IPS DF 6.9 (cell line): ENCODE results near the gene KCNT1.

Experiments
- DNase-seq: peaks from one replicate; pipeline ENCODE4 v3.0.0-alpha.2; 2013; ENCODE audit warnings: low read depth, low spot score
- H3K27ac ChIP-seq: one replicate; pipeline ENCODE4 v1.5.1; 2013; ENCODE audit warnings: low read length, control low read depth
- H3K27me3 ChIP-seq: 2 replicates; pipeline ENCODE4 v1.6.1; 2013; ENCODE audit warnings: mild to moderate bottlenecking, low read length; ENCODE audit not compliant: control insufficient read depth, insufficient read depth
- H3K36me3 ChIP-seq: 2 replicates; pipeline ENCODE4 v1.6.1; 2013; ENCODE audit warnings: low read length; ENCODE audit not compliant: control insufficient read depth, insufficient read depth
- H3K4me1 ChIP-seq: 2 replicates; pipeline ENCODE4 v1.6.1; 2013; ENCODE audit warnings: low read length; ENCODE audit not compliant: control insufficient read depth, insufficient read depth
- H3K4me3 ChIP-seq: 2 replicates; pipeline ENCODE4 v1.5.1; 2013; ENCODE audit warnings: mild to moderate bottlenecking, low read length
- H3K9me3 ChIP-seq: 2 replicates; pipeline ENCODE4 v1.6.1; 2013; ENCODE audit warnings: low read length, inconsistent platforms; ENCODE audit not compliant: control insufficient read depth, insufficient read depth
- WGBS: extraction: QIAGEN DNeasy Blood & Tissue Kit; methylation state at CpG from one replicate; pipeline ENCODE4 v1.1.7; 2013; ENCODE audit warnings: mixed read lengths, missing lambda C conversion rate; ENCODE audit not compliant: insufficient read length, insufficient coverage; 5-methylcytosine and 5-hydroxymethylcytosine counted together

KCNT1 gene

DNA sequence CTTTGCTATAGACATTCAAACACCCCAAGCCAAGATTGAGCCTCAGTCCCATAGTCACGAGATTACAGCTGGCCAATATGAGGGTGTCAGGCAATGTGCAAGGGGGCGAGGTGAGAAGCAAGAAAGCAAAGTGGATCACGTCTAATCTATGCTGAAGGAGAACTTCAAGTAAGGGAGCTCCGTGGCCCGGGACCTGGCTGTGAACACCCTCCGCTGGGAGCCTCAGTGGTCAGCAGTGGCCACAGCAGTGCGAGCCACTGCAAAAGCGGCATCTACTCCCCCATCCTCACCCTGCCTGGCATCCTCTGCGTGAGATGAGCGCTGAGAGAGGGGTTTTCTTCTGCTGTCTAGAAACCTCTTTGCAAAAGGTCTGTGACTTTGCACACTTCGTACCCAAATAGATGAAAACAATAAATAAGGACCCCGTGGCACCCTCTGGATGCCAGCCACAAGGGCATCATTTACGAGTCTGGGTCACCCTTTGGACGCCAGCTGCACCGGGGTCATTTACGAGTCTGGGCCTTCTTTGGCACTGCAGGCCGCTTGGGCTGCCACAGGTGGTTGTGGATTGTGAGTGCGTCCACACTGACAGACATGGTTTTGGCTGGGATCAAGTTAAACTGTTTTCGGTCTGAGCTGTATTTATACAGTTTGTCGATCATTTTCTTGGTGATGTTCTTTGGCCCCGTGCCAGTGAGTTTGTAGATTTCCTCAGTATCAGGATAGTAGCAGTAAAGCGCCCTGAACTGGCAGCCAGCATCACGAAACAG, 109.0 kb downstream of the KCNT1 start:
- Histone ChIP-seq H3K4me1 (no peaks in the 10 kb centered on the region), H3K4me3 (no peak overlapping the region), H3K36me3 (peaks cover 23% of the 10 kb centered on the region), H3K9me3 (no peaks in the 10 kb centered on the region), H3K27ac (no peak overlapping the region), H3K27me3 (no peaks in the 10 kb centered on the region)
- DNase-seq = no peak
- no CpG with 5 or more reads among the region's 23 CpGs for WGBS

GRCh38 chr9:135811801-135812200, 109.8 kb downstream of the KCNT1 start:
- no peak overlapping the region for H3K4me3 ChIP-seq
- WGBS = no CpG with 5 or more reads among the region's 11 CpGs
- H3K27ac ChIP-seq = no peak overlapping the region
- H3K4me1 ChIP-seq = no peaks in the 10 kb centered on the region
- peaks cover 30% of the 10 kb centered on the region for H3K36me3 ChIP-seq
- DNase-seq = no peak
- H3K9me3 ChIP-seq = no peaks in the 10 kb centered on the region
- H3K27me3 ChIP-seq = no peaks in the 10 kb centered on the region

- Histone ChIP-seq H3K4me3 (no peak overlapping the region), H3K4me1 (no peaks in the 10 kb centered on the region), H3K9me3 (no peaks in the 10 kb centered on the region), H3K27ac (no peak overlapping the region), H3K27me3 (no peaks in the 10 kb centered on the region), H3K36me3 (peaks cover 40% of the 10 kb centered on the region)
- no peak for DNase-seq
- no CpG with 5 or more reads among the region's 13 CpGs for WGBS
Observed at GRCh38 chr9:135812961-135813360, 111.0 kb downstream of the KCNT1 start.

DNA sequence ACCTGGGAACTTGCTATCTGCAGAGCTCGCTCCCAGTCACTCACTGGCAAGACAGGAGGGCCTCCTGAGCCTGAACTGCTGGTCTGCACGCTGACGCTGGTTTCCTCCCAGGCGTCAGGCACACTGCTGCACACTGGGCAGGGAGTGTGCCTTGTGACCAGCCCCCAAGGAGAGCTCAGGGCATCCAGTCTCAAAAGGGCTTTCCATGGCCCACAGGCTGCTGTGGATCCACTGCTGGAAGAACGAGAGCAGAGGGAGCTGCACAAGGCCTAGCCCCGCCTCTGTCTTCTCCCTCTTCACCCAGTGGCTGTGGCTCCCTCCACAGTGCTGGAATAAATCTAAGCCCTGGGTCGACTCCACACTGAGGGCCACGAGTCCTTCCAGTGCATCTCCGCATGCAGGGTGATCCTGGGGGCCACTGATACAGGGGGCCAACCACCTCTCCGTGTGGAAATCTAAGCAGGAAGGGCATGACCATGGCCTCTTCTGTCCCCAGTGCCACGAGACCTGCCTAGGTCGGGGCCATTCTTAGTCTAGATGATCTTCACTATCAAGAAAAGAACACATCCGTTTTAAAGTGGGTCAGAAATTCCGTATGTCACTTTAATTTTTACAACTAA, 111.8 kb downstream of the KCNT1 start:
- WGBS = no CpG with 5 or more reads among the region's 14 CpGs
- Histone ChIP-seq H3K36me3 (peaks cover 48% of the 10 kb centered on the region), H3K27me3 (no peaks in the 10 kb centered on the region), H3K4me1 (no peaks in the 10 kb centered on the region), H3K4me3 (no peak overlapping the region), H3K27ac (no peak overlapping the region), H3K9me3 (no peaks in the 10 kb centered on the region)
- DNase-seq = no peak

GRCh38 chr9:135814421-135815095, 112.6 kb downstream of the KCNT1 start:
- no CpG with 5 or more reads among the region's 12 CpGs for WGBS
- H3K27ac ChIP-seq = no peak overlapping the region
- no peaks in the 10 kb centered on the region for H3K27me3 ChIP-seq
- peaks cover 51% of the 10 kb centered on the region for H3K36me3 ChIP-seq
- H3K9me3 ChIP-seq = no peaks in the 10 kb centered on the region
- no peaks in the 10 kb centered on the region for H3K4me1 ChIP-seq
- H3K4me3 ChIP-seq = no peak overlapping the region
- DNase-seq = no peak

DNA sequence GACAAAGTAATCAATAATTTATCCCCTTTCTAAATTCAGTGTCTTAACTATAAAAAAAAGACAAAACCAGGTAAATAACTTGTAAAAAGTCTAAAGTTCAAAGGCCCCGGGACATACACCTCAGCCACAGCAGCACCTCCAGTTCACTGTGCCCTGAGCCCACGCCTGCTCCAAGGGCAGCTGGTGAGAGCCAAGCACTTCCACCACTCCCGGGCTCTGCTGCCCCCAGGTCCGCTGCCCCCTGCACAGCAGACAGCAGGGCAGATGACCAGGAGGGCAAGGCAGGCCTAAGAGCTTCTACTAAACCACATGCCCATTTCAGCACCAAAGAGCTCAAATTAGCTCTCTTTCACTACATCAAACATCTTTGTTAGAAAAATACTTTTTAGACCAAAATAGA, 113.4 kb downstream of the KCNT1 start:
- H3K9me3 ChIP-seq = no peaks in the 10 kb centered on the region
- H3K36me3 ChIP-seq = peaks cover 51% of the 10 kb centered on the region
- no peaks in the 10 kb centered on the region for H3K4me1 ChIP-seq
- WGBS = no CpG with 5 or more reads among the region's 4 CpGs
- no peak overlapping the region for H3K4me3 ChIP-seq
- no peak for DNase-seq
- no peak overlapping the region for H3K27ac ChIP-seq
- H3K27me3 ChIP-seq = no peaks in the 10 kb centered on the region

DNA sequence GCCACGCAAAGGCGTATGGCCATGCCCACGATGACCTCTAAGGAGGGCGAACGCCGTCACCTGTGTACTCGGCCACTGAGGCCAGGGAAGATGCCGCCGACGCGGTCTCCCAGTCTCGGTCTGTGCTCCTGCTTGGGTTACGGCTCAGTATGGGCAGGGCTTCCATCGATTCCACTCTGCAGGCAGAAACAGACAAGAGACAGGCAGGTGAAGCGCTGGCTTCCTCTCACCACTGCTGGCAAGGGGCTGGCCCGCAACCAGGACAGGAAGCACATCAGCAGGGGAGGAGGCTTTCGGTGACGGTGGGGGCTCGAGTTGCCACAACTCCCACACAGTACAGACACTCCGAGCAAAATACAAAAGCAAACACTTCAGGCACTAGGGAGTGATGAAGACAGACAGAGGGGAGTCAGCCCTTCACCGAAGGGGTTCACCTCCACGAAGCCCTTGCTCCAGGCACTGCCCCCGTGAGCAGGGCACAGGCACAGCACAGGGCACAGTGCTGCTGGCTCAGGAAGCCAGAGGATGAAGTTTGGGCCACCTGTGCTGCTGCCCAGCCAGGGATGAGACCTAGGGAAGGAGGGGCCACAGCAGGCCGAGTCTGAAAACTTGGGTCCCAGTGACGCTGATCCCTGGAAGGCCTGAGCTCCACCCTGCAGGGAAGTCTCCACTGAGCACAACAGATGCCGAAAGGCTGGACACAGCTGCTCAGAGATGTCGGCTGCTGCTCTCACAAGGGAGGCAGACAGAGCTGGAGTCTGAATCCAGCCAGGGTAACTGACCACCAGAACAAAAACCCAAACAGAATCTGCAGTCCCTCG, 114.1 kb downstream of the KCNT1 start:
- H3K4me1 ChIP-seq = no peaks in the 10 kb centered on the region
- H3K27me3 ChIP-seq = no peaks in the 10 kb centered on the region
- no peak for DNase-seq
- H3K9me3 ChIP-seq = no peaks in the 10 kb centered on the region
- peaks cover 54% of the 10 kb centered on the region for H3K36me3 ChIP-seq
- no CpG with 5 or more reads among the region's 28 CpGs for WGBS
- no peak overlapping the region for H3K27ac ChIP-seq
- no peak overlapping the region for H3K4me3 ChIP-seq

GRCh38 chr9:135816651-135816970, 114.6 kb downstream of the KCNT1 start:
- H3K27me3 ChIP-seq = no peaks in the 10 kb centered on the region
- WGBS = no CpG with 5 or more reads among the region's 12 CpGs
- no peak overlapping the region for H3K4me3 ChIP-seq
- no peaks in the 10 kb centered on the region for H3K9me3 ChIP-seq
- peaks cover 53% of the 10 kb centered on the region for H3K36me3 ChIP-seq
- no peak overlapping the region for H3K27ac ChIP-seq
- DNase-seq = no peak
- H3K4me1 ChIP-seq = no peaks in the 10 kb centered on the region

GRCh38 chr9:135817951-135818717, 116.1 kb downstream of the KCNT1 start:
- H3K36me3 ChIP-seq = peaks cover 64% of the 10 kb centered on the region
- WGBS = no CpG with 5 or more reads among the region's 66 CpGs
- no peak overlapping the region for H3K27ac ChIP-seq
- no peak for DNase-seq
- no peaks in the 10 kb centered on the region for H3K4me1 ChIP-seq
- H3K9me3 ChIP-seq = no peaks in the 10 kb centered on the region
- no peaks in the 10 kb centered on the region for H3K27me3 ChIP-seq
- no peak overlapping the region for H3K4me3 ChIP-seq
